ENCODE data around the gene F2.

DNA sequence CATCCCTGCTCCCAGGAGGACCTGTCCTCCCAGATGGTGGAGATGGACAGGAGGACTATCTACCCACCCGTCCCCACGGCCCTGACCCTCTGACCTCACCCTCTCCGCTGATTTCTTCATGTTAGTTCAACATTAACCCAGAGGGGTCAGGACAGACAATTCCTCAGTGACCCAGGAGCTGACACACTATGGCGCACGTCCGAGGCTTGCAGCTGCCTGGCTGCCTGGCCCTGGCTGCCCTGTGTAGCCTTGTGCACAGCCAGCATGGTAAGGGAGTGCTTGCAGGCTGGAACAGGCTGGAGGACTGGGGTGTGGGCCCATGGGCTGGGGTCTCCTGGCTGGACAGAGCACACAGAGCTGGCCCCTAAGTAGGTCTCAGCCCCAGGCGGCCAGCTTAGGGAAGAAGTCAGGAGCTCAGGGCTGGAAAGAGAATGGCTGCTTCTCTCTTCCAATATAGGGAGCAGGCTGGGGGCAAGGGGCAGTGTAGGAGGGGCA is at the start of gene F2:
- TF ChIP-seq, protein P1, sequence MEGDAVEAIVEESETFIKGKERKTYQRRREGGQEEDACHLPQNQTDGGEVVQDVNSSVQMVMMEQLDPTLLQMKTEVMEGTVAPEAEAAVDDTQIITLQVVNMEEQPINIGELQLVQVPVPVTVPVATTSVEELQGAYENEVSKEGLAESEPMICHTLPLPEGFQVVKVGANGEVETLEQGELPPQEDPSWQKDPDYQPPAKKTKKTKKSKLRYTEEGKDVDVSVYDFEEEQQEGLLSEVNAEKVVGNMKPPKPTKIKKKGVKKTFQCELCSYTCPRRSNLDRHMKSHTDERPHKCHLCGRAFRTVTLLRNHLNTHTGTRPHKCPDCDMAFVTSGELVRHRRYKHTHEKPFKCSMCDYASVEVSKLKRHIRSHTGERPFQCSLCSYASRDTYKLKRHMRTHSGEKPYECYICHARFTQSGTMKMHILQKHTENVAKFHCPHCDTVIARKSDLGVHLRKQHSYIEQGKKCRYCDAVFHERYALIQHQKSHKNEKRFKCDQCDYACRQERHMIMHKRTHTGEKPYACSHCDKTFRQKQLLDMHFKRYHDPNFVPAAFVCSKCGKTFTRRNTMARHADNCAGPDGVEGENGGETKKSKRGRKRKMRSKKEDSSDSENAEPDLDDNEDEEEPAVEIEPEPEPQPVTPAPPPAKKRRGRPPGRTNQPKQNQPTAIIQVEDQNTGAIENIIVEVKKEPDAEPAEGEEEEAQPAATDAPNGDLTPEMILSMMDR (IDR thresholded peaks at IDR 0.05), result no peak
- TF ChIP-seq POLR2A (IDR thresholded peaks at IDR 0.05), result no peak
